ENCODE results near the gene CD151.
A peak's percentile ranks its signal among the peaks of the same experiment; 100 is the strongest.

The CD151 gene

DNA sequence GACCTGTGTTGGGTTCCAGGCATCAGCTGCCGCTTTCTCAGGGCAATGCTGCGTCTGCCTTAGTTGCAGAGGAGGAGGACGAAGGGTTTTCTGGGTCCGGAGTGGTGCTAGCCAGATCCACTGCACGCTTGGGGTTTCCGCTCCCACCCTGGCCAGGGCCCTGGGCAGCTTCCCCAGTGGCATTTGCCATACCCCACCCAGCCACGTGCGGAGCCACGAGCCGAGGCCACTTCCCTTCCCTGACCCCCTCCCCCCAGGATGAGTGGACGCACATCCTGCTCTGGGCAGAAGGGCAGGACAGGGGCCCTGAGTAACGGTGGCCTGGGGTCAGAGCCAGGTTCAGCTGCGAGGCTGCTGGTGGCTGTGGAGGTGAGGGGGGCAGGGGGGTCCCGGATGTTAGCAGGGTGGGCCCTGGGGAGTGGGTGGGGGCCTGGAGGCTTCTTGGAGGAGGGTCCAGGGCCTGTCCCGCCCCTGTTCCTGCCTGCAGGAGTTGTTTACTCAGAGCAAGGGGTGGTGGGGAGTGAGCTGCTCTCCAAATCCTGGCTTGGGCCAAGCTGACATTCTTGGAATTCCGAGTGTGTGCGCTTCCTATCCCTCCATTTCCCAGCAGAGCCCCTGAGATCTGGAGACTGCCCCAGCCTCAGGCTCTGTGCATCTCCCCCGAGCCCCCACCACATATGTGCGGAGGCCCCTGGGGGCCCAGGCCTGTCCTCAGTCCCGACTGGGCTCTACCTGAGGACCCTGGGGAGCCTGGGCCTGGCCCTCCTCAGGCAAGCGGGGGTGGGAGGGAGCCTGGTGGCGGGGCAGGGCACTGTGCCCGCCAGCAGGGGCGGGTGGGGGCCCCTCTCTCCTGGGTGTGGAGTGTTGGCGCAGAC, 11.3 kb downstream of the CD151 start:
- DNase-seq = no peak

DNA sequence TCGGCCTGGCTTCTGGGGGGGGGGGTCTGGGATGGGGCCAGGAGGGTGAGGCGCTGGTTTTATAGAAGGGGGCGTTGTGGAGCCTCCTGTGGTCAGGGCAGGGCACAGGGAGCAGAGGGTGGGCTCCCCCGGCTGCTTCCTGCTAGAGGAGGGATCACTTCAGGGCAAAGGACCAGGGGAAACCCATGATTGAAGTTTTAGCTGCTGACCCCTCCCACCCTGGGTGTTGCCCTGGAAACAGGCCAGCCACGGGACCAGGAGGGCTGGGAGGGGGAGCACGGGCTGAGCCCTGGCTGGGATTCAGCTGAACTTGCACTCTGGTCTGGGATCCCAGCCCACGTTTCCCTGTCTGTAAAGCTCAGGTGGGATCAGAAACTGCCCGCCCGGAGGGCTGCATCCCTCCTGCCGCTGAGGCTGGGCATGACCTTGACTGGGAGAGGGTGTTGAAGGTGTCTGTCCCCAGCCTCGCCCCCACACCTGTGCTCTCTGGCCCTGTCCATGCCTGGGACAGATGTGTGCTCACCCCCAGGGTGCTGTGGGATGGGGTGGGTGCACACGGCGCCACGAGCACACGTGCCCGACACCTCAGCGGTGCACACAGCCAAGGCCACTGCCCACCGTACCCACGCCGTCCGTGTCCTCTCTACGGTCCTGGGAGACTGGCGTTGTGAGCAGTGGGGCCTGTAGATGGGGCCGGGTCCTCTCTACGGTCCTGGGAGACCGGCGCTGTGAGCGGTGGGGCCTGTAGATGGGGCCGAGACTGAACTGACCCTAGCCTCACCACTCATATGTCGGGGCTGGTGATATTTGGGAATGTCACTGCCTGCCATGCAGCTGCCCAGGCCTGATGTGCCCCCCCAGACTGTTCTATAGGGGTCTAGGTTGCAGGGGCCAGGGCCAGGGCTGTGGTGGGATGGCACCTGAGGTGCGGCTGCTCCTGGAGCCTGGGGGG, 12.2 kb downstream of the CD151 start:
- DNase-seq = no peak

DNA sequence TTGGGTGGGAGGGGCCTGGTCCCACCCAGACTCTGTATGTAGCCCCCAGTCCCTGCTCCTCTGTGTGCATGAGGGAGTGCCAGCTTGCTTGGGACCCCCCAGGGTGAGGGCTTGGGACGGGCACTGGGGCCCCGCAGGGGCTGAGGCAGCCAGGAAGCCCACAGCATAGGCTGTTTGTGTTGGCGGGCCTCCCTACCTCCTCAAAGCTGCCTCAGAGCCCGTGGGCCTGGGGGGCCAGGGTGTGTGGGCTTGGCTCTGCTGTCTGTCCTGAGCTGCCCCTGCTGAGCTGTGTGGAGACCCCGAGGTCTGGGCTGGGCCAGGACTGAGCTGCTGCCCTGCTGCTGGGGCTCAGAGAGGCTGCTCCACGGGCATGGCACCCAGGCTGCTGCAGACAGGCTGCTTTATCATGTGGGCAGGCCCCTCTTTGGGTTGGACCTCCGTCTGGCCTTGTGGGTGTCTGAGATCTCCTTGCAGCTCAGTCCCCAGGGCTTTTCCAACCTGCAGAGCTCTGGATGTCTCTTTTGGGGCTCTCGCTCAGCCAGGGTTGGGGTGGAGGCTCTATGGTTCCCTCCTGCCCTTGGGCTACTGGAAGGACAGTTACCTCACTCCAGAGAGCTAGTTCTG, 13.2 kb downstream of the CD151 start:
- DNase-seq = no peak

DNA sequence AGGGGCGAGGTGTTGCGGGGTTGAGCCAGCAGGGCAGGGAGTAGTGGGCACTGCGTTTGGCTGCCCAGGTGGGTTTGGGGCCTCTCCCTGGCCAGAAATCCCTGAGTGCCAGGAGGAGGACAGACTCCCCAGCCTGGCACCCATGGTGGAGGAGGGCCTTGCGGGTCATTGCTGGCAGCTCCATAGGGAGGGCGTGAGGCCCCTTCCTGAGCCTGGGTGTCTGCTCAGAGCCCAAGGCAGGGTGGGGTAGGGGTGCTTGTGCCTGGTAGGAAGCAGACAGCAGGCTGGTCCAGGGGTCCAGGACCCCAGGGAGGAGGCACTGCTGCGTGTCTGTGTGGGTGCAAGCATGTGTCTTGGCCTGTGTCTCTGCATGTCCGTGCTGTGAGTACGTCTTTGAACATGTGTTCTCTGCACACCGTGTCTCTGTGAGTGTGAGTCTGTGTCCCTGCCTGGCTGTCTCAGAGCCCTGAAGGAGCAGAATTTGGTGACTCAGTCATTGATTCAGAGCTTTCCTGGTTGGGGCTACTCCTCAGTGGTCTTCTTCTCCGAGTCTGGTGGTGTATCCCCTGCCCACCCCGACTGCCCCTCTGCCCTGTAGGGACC, 13.8 kb downstream of the CD151 start:
- DNase-seq = no peak

DNA sequence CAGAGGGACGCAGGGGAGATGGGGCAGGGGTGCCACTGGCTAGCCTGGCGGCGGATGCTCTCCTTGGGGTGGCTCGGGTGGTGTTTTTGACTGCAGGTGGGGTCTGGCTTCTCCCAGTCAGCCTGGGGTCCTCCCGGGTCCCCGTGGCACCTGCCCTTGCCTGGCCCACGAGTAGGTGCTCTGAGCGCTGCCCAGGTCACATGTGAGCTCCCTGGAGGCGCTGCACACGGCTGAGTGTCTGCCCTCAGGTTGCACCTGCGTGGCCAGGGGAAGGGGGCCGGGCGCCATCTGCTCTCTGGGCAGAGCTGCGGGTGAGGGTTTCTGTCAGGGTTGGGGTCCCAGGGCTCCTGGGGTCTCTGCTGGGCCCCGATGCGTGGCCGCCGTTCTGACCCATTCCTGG, 15.1 kb downstream of the CD151 start:
- DNase-seq = no peak

DNA sequence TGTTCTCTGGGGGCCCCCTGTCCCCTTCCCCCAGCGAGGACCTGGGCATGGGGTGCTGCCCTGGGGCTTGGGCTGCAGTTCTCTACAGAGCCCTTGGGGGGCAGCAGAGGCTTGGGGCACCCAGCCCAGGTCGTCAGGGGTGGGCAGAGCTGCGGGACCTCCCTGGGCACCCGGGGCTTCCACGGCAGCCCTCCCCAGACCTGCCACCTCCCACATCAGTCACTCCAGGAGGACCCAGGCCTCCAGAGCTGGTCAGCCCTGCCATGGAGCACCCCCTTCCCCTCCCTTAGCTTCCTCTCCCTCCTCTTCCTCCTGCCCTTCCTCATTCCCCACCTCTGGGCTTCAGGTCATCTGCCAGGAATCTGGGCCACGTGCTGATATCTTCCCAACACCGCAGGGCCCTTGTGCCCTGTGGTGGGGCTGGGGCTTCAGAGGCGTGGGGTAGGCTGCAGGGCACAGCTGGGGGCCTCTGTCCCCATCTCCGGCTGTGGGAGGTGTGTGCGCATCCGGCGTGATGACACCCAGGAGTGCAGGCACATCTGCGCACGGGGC, 15.7 kb downstream of the CD151 start:
- DNase-seq = peak; percentile 73

DNA sequence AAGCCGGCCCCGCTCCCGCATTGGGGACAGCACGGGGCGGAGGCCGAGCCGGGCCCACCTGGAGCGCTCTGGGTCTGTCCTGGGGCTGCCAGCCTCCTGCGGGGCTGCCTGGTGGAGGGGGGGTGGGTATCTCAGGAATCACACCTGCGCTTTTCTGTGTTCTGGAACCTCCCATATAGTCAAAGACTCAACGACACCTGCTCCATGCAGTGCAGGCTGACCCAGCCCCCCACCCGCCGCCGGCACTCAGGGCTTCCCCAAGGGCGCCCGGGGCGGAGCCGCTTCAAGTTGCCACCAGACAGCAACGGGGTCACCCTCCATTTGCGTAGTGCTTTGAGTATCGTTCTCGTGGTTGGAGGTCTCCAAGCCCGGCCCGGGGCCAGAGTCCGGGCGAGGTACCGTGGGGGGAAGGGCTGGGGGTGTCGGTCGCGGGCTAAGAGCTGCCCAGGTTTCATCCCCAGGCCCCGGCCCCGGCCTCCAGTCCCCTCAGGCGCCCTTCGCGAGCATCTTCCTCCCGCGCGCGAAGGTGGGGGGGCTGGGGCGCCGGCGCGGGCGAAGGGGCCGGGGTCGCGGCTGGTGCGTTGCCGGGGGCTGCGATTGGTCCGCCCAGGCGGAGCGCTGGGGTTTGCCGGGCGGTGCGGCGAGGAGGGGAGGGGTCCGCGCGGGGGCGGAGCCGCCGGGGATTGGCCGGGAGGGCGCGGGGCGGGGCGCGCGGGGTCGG, 16.5 kb downstream of the CD151 start:
- no peak for DNase-seq

DNA sequence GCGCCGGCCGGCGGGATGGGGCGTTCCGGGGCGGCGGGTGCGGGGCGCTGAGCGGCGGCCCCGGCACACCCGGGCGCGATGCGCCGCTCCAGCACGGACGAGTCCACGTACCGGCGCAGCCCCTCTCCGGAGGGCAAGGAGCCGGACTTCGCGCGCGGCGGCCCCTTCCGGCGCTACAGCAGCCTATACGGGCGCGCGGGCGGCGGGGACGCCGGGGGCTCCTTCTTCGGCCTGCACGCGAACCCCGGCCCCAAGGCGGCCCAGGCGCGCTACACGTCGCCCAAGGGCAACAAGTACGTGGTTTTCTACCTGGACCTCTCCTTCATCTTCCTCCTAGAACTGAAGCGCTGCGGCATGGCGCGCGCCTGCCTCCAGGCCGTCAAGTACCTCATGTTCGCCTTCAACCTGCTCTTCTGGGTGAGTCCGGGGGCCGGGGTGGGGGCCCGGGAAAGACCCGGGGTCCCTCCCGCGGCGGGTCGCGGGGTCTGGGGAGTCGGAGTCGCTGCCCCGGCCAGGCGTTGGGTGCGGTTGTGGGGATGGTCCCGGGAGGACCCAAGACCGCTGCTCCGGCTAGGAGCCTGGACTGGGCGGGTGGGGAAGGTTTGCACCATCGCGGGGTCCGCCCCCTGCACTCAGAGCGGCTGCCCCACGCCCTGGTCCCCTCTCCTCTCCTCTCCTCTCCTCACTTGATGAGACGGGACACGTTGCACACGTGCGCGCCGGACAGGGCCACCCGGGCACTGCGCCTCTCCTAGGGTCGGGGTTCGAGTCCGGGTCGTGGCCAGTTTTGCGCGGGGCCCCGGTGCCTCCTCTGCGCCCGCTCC, 17.4 kb downstream of the CD151 start:
- no peak for DNase-seq

DNA sequence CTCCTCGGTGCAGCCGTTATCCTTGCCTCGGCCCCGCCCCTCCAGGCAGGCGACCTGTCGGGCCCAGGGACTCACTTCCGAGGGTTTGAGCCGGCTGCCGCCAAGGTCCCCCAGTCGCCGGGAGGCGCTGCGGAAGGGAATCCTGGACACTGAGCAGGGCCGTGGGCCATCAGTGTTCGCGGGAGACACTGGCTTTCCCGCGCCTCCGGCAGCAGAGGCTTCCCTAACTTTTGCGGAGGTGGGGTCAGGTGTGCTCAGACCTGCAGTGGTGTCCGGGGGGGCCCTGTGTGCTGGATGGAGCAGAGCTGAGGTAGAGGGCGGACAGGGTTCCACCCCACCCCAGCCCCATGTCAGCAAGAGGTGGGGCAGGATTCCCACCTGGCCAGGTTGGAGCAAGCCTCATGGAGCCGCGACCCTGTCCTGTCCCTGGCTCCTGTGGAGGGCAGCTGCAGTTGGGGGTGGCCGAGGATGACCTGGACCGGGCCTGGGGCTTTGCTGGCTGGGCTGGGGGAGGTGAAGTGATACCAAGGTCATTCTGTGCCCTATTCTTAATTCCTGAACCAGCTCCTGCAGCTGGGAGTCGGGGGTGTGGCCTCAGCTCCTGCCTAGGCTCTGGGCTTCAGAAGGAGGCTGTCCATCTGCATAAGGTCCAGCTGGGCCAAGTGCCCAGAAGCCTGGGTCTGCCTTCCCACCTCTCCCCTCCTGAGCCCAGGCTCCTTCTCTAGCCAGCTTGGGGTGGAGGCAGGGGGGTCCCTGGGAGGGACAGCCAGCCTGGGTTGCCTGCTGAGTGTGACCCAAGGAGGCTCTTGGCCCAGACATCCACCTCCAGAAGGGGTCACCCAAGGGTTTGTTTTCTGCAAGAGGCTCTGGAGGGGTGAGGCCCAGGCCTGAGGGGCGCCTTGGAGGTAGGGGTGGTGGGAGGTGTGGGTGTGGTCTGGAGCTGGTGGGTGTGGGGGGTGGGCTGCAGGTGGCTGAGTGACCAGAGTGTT, 18.3 kb downstream of the CD151 start:
- no peak for DNase-seq

DNA sequence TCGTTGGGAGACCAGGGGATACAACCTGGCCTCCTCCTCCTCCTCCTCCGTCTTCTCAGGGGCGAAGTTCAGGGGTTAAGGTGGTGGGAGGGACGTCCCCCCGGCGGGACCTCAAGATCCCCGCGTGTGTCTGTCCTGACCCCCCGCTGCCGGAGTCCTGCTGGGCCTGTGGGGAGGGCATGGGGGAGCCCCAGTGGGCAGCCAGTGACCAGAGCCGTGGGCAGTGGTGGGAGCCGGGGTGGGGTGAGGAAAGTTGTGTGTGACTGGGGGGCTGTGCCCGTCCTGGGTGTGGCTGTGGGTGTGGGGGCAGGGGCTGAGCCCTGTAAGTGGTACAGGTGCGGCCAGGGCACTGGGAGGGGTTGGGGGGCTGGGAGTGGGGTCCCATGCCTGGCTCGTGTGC, 20.0 kb downstream of the CD151 start:
- no peak for DNase-seq

DNA sequence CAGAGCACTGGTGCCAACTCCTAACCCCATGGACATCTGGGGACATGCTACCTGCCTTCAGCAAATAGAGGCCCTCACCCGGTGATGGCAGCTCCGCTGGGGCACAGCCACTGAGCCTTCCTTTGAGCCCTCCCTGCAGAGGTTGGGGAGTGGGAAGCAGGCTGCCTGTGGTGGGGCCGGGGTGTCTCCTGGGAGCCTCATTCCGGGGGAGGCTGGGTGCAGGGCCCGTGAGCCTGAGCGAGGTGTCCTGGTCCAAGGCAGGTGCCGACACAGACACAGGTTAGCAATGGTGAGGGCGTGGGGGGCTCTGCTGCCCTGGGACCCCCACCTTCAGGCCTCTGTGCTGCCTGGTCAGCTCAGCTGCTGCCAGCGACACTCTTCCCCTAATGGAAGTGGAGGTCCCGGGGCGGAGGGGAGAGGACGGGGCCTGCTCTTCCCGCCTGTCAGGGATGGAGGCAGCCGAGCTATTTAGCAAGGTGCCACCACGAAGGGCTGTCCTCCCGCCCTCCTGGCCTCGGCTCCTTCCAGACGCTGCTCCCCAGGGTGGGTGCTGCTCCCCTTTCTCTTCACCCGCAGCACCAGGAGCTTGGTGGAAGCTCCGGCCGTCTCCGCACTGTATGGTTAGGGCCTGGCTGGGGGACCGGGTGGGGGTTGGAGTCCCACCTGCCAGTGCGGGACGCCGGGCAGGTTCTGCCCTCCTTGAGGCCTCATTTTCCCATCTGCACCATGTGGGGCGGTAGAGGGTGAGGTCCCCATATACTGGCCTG, 21.1 kb downstream of the CD151 start:
- no peak for DNase-seq

DNA sequence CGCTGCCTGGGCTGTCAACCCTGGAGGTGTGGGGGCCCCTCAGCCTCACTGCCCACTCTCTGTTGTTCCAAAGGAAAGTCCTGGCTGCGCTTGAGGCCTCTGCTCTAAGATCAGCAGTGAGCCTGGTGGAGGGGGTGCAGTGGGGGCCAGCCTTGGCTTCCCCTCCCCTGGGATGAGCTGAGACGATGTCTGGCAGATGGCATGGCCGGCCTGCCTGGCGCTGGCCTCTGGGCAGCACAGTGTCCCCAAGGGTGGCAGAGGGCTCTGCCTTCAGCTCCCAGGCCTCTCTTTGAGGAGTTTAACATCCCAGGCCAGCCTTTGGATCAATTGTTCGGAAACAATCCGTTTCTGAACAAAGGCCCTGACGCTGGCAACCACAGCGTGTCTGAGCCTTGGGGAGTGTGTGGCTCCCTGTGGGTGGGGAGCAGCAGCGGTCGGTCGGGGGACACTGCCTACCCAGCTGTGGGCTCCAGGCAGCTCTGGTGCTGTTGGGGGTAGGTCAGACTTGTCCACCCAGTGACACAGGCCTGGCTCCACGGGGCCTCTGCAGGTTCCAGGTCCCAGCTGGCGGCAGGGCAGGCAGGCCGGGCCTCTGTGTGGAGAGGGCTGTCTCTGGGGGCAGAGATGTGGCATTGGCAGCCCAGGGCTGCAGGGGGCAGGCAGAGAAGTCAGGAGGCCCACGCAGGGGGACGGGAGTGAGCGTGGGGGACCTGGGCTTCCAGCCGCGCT, 22.0 kb downstream of the CD151 start:
- no peak for DNase-seq

DNA sequence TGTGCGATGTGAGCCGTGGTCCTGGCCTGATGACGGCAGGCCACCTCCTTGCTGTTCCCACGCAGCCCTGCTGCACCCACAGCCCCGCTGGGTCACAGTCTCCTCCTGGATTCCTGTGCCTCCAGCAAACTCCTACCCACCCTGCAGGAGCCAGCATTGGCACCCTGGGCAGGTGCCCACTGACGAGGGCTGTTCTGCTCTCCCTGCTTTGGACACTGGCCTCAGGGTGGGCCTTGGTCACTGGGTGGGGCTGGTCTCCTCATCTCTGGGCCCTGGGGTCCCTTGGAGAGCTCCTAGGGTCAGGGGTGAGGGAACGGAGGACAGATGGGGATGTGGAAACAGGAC, 22.6 kb downstream of the CD151 start:
- no peak for DNase-seq

DNA sequence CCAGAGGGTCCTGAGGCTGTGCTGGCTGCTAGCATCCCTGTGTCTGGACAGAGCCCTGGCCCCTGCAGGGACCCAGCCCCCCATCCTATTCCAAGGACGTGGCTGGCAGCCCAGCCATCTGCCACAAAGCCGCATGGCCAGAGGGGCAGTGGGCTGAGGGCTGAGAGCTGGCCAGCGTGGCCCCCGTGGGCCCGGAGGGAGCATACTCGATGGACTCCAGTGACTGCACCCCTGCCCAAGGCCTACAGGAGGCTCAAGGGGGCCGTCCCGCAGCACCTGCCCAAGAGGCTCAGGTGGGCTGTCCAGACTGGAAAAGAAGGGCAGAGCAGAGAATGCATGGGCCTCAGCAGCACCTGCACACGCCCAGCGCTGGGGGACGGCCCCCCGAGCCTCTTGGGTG, 23.0 kb downstream of the CD151 start:
- no peak for DNase-seq

DNA sequence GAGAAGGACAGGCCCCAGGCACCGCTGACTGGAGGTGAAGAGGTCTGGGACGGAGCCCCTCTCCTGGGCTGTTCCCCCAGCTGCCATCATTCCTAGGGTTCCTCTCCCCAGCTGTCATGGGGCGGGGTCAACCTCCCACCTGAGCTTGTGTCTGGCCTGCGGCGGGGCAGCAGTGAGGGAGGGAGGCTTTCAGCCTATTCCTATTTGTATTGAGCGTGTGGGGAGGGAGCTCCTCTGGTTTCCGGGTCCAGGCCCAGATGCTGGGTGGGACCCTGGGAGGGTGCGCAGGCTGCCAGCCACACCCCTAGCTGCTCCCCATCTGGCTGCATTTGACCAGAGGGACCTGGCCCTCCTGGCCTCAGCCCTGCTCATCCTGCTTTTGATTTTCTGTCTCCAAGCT, 23.6 kb downstream of the CD151 start:
- no peak for DNase-seq

DNA sequence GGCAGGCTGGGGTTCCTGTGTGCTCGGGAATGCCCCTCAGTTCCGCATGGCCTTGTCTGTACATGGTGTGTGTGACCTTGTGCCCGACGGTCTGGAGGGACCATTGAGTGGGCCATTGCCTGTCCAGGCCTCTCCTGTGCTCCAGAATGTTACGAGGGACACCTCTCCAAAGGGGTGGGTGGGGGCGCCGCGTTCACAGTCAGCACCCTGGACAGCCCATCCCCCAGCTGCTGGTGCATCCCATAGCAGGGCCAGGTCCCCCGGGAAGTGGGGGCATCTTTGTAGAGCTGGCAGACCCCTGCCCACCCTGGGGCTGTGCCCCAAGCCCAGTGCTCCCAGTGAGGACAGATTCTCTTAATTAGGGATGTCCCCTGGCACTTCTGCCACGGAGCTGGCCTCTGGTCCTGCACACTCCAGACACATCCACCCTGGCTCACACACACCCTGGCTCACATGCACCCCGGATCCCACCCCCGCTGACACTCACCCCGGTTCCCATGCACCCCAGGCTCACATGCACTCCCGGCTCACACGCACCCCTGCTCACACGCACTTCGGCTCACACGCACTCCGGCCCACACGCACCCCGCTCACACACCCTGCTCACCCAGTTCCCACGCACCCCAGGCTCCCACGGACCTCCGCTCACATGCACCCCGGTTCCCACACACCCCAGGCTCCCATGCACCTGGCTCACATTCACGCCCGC, 25.5 kb downstream of the CD151 start:
- DNase-seq = no peak

DNA sequence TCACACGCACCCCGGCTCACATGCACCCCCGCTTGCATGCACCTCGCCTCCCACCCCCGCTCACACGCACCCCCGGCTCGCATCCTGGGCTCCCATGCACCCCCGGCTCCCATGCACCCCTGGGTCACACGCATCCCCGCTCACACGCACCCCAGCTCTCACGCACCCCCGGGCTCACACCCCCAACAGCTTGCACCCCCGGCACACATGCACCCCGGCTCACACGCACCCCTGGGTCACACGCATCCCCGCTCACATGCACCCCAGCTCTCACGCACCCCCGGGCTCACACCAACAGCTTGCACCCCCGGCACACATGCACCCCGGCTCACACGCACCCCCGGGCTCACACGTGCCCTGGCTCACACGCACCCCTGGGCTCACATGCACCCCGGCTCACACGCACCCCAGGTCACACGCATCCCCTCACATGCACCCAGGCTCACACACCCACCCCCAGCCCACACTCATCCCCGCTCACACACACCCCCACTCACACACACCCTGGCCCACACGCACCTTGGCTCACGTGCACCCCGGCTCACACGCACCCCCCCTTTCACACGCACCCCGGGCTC, 26.1 kb downstream of the CD151 start:
- DNase-seq = no peak
